ENCODE measurements around the gene TRANK1. TPM values are rescaled to one million over a fixed set of nuclear protein-coding genes. Genes with fewer than 3 reads are reported as not detected.
"Not testable (repeated sequence)": the region's sequence is repeated elsewhere in the genome, so short reads cannot be mapped to it uniquely, and the experiment has no call there.

The TRANK1 gene
- polyA plus RNA-seq (ENCODE audit: insufficient read length in 4 of 4), result 1 to 10 TPM; 6.4 to 8.4 (median 7.0) TPM

DNA sequence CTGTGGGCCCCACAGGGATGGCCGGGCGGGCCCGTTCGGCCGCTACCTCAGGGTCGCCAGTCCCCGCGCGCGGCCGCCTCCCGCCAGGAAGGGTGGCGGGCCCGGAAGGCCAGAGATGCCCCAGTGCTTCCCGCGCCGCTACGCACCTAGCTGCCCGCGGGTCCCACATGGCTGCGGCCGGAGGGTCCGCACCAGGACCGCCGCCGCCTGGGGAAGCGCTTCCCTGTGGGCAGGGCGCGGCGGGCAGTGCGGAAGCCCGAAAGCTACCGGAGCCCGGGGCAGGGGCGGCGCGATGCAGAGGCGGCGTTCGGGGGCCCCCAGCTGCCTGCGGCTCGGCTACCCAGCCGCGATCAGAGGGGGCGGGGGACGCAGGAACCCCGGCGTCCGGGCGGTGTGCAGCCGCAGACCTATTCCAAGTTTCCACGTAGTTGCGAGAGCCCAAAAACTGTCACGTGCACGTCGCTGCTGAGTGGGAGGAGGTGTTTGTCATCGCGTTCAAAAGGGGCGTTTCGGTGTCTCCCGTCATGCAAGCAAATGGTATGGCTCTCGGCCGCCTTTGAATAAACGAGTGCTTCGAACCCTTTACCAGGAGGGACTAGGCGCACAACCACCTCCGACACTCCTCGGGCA is at the start of gene TRANK1:
Gene TRANK1, minus strand, starts transcription at position 414 of the 630 bp plus-strand sequence. Its CDS starts 245 bp downstream, at position 169.
- peak in 1 of 4 donors; percentile 50 for DNase-seq (ENCODE audit: low read depth in 4 of 4, low spot score in 3 of 4)

DNA sequence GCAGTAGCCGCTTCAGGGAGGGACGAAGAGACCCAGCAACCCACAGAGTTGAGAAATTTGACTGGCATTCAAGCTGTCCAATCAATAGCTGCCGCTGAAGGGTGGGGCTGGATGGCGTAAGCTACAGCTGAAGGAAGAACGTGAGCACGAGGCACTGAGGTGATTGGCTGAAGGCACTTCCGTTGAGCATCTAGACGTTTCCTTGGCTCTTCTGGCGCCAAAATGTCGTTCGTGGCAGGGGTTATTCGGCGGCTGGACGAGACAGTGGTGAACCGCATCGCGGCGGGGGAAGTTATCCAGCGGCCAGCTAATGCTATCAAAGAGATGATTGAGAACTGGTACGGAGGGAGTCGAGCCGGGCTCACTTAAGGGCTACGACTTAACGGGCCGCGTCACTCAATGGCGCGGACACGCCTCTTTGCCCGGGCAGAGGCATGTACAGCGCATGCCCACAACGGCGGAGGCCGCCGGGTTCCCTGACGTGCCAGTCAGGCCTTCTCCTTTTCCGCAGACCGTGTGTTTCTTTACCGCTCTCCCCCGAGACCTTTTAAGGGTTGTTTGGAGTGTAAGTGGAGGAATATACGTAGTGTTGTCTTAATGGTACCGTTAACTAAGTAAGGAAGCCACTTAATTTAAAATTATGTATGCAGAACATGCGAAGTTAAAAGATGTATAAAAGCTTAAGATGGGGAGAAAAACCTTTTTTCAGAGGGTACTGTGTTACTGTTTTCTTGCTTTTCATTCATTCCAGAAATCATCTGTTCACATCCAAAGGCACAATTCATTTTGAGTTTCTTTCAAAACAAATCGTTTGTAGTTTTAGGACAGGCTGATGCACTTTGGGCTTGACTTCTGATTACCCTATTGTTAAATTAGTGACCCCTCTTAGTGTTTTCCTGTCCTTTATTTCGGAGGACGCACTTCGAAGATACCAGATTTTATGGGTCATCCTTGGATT is 48.8 kb upstream of the TRANK1 start, which contains the start of gene MLH1:
Gene MLH1, plus strand, starts transcription at position 193 of the 958 bp plus-strand sequence. Its CDS starts 30 bp downstream, at position 223.
- peak; percentile 100 for DNase-seq (ENCODE audit: low read depth in 4 of 4, low spot score in 3 of 4)

DNA sequence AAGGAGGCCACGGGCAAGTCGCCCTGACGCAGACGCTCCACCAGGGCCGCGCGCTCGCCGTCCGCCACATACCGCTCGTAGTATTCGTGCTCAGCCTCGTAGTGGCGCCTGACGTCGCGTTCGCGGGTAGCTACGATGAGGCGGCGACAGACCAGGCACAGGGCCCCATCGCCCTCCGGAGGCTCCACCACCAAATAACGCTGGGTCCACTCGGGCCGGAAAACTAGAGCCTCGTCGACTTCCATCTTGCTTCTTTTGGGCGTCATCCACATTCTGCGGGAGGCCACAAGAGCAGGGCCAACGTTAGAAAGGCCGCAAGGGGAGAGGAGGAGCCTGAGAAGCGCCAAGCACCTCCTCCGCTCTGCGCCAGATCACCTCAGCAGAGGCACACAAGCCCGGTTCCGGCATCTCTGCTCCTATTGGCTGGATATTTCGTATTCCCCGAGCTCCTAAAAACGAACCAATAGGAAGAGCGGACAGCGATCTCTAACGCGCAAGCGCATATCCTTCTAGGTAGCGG is 48.0 kb upstream of the TRANK1 start, which contains the start of gene EPM2AIP1:
Gene EPM2AIP1, minus strand, starts transcription at position 326 of the 520 bp plus-strand sequence. Its CDS starts 54 bp downstream, at position 272.
- DNase-seq (ENCODE audit: low read depth in 4 of 4, low spot score in 3 of 4), result no peak

DNA sequence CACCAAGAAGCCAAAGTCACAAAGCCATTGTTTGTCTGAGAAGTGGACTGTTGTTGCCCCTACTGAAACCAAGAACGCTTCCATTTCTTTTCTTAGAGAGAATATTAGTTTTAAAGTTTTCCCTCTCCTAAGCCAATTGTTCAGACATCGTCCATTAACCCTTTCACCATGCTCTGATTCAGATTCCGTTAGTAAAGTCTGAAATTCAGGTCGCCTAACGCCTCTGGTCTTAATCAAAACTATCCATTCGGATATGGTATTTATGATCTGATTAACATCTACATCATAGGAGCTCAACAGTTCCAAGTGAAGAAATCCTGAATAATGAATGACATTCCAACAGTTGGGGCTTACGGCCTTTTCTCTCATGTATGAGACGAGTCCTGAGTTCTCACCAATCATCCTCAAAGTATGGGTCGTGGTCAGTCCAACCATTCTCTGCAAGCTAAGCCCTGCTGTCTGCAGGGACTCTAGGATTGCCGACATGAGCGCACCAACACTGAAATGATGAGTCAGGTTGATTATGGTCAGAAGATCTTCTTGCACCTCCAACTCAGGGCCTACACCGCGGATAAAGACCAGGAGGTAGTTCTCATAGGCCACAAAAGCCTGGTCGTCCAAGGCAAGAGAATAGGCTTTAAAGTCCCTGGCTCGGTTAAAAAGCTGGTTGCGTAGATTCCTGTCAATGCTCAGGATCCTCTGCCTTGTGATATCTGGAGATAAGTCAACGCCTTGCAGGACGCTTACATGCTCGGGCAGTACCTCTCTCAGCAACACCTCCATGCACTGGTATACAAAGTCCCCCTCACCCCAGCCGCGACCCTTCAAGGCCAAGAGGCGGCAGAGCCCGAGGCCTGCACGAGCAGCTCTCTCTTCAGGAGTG is 47.3 kb upstream of the TRANK1 start:
- DNase-seq (ENCODE audit: low read depth in 4 of 4, low spot score in 3 of 4), result peak in 3 of 4 donors; percentile 22 to 55 (median 40)

DNA sequence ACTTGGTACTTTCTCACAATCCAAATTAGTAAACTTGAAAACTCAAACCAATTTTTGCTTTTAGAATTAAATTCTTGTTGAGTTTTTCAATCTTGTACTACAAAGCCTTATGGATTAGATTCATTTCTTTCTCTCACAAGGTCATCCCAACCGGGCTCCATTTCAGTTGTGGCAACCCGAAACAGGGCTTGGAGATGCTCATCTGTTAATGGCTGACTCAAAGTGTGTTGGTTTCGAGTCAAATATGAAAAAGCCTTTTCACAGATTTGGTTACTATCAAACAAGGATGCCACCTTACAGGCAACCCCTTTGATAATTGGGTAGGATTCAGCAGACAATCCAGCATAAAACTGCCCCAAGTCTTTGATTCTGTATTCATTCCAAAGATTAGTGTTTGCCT is 46.3 kb upstream of the TRANK1 start:
- no peak for DNase-seq (ENCODE audit: low read depth in 4 of 4, low spot score in 3 of 4)

DNA sequence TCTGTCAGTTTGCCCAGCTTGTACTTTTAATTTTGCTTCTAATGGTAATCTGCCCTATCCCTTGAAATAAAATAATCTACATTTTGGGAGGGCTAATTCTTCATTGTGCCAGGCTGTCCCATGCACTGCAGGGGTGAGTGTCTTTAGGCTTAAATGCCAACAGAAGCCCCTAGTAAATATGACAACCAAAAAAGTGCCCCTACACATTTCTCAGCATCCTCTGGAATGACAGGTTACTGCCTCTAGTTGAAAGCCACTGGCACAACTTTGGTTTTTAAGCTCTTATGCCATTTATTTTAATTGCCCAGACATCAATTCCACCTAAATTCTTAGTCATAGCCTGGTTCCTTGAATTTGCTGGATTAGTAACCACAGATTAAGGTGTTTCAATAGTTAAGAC is 44.7 kb upstream of the TRANK1 start:
- no peak for DNase-seq (ENCODE audit: low read depth in 4 of 4, low spot score in 3 of 4)

DNA sequence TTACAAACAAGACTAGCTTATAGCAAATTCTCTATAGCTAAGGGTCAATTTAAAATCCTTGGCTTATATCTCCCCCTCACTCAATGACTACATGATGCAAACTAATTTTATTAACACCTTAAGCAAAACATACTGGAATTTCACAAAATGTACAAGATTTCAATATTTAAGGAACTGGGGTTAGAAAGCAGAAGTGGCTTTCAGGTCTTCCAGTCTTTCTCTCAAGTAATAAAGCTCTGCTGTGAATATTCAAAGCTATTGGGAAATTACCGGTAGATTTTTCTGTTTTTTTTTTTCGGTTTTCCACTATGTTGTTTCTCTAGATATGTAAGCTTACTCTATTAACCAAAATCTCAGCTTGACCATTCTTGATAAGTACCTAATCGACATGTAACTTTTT is 44.2 kb upstream of the TRANK1 start:
- no peak for DNase-seq (ENCODE audit: low read depth in 4 of 4, low spot score in 3 of 4)

DNA sequence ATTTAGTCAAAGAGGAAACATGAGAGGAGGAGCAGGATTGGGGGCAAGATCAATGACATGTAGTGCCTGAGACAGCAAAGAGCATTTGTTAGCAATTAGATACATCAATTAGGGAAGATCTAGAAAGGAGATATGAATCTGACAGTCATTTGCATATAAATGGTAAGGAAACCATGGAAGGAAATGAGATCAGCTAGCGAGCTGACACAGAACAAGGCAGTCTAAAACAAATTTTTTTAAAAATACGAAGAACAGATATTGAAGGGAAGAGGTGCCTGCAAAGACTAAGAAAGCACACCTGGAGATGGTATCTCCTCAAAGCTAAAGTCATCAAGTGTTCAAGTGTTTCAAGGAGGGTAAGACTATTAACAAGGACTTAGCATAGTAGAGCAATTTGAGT is 43.5 kb upstream of the TRANK1 start:
- no peak for DNase-seq (ENCODE audit: low read depth in 4 of 4, low spot score in 3 of 4)

DNA sequence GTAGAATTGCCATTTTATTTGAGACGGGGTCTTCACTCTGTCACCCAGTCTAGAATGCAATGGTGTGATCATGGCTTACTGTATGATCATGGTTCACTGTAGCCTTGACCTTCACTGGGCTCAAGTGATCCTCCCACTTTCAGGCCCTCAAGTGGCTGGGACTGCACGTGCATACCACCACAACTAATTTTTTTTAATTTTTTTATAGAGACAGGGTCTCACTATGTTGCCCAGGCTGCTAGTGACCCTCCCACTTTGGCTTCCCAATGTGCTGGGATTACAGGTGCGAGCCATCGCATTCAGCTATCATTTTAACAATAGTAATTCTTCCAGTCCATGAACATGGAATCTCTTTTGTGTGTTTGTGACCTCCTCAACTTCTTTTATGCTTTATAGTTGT is 36.2 kb upstream of the TRANK1 start:
- DNase-seq (ENCODE audit: low read depth in 4 of 4, low spot score in 3 of 4), result no peak

DNA sequence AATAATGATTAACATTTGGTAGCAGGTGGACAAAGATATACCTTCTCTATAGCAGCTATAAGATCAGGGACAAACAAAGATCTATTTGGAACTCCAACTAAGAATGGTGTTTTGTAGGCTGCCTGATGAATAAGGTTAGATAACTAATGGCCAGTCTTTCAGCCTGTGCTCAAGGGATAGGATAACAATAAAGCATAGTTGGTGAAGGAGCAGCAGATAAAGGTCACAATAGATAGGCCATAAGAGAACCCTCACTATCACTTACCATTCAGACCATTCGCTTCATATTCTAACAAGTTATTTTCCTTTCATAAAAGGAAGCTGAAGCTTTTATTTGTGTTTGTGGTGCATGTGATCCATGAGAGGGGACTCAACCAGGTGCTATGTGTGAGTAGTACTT is 28.3 kb upstream of the TRANK1 start:
- no peak for DNase-seq (ENCODE audit: low read depth in 4 of 4, low spot score in 3 of 4)

DNA sequence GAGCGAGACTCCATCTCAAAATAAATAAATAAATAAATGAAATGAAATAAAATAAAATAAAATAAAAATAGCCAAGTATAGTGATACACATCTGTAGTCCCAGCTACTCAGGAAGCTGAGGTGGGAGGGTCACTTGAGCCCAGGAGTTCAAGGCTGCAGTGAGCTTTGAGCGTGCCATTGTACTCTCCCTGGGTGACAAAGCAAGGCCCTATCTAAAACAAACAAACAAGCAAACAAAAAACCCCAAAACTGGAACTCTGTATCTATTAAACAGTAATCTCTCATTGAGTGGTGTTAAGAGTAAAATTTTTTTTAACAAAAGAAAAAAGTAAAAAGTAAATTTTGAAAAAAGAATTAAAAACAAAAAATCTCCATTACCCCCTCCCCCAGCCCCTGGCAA is 27.3 kb upstream of the TRANK1 start:
- DNase-seq (ENCODE audit: low read depth in 4 of 4, low spot score in 3 of 4), result no peak

DNA sequence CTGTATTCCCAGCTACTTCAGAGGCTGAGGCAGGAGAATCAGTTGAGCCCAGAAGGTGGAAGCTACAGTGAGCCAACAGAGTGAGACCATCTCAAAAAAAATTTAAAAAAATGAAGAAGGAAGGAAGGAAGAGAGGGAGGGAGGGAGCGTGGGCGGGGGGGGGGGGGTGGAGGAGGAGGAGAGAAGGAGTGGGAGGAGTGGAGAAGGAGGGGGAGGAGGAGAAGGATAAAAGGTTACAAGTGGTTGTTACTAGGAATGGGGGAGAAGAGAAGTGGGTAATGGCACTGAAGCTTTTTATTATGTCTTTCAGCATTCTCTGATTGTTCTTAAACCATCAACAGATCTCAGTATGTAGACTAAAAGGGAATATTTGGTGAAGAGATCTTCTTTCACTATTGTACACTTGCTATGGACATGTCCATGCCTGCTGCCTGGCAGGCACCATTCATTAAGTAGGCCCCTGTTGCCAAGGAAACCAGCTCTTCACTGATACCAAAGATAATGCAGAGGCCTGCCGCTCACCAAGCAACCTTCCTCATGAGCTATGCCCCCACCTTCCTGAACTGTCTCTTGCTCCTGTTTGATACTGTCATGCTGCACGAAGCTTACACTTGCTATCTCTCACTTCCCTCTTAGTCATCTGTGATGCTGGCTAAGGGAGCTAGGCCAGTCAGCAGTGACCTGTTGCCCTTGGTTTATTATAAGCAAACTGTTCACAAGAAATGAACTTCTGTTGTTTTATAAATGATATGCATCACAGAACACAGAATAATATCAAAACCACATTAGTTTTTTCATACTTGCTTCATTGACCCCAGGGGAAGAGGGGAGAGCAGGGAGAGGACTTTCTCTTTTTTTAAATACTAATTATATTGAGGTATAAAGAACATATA is 24.9 kb upstream of the TRANK1 start:
- no peak for DNase-seq (ENCODE audit: low read depth in 4 of 4, low spot score in 3 of 4)

DNA sequence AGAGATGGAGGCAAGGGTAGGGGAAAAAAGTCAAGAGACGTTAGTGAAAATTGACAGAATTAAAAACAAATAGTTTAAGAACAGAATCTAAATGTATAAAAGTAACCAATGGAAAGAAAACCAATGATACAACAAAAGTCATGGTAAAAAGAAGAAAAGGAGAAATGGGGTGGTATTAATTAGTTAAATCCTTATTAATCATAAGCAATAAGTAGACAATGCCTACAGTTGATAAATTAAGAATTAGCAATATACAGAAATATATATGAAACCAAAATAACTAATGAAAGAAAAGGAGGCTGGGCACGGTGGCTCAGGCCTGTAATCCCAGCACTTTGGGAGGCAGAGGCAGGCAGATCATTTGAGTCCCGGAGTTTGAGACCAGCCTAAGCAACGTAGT is 24.2 kb upstream of the TRANK1 start:
- DNase-seq (ENCODE audit: low read depth in 4 of 4, low spot score in 3 of 4), result no peak

DNA sequence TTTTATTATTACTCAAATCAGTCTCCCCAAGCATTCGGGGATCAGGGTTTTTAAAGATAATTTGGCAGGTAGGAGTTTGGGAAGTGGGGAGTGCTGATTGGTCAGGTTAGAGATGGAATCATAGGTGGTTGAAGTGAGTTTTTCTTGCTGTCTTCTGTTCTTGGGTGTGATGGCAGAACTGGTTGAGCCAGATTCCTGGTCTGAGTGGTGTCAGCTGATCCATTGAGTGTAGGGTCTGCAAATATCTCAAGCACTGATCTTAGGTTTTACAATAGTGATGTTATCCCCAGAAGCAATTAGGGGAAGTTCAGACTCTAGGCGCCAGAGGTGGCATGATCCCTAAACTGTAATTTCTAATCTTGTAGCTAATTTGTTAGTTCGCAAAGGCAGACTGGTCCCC is 20.6 kb upstream of the TRANK1 start:
- DNase-seq (ENCODE audit: low read depth in 4 of 4, low spot score in 3 of 4), result no peak

DNA sequence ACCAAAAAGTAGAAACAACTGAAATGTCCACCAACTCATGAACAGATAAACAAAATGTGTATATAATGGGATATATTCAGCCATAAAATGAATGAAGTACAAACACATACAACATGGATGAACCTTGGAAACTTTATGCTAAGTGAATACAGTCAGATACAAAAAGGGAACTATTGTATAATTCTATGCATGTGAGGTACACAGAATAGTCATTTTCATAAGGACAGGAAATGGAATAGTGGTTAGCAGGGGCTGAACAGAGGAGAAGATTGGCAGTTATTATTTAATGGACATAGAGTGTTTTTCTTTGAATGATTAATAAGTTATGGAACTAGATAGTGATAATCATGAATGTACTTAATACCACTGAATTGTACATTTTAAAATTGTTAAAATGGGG is 20.0 kb upstream of the TRANK1 start:
- no peak for DNase-seq (ENCODE audit: low read depth in 4 of 4, low spot score in 3 of 4)

DNA sequence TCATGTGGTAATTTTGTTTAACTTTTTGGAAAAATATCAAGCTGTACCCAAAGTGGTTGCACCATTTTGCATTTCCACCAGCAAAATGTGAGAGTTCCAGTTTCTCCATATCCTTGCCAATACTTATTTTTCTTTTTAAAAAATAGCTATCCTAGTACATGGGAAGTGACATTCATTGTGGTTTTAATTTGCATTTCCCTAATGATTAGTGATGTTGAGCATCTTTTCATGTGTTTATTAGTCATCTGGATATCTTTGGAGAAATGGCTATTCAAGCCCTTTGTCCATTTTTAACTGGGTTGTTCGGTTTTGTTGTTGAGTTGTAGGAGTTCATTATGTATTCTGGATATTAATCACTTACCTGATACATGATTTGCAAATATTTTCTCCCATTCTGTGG is 19.5 kb upstream of the TRANK1 start:
- no peak for DNase-seq (ENCODE audit: low read depth in 4 of 4, low spot score in 3 of 4)

DNA sequence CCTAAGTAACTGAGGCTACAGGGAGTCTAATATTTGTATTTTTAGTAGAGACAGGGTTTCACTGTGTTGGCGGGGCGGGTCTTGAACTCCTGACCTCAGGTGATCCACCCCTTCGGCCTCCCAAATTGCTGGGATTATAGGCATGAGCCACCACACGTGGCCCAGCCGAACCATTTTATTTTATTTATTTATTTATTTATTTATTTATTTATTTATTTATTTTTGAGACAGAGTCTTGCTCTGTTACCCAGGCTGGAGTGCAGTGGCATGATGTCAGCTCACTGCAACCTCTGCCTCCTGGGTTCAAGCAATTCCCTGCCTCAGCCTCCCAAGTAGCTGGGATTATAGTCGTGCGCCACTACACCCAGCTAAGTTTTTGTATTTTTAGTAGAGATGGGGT is 18.2 kb upstream of the TRANK1 start:
- not testable (repeated sequence) for DNase-seq (ENCODE audit: low read depth in 4 of 4, low spot score in 3 of 4)

DNA sequence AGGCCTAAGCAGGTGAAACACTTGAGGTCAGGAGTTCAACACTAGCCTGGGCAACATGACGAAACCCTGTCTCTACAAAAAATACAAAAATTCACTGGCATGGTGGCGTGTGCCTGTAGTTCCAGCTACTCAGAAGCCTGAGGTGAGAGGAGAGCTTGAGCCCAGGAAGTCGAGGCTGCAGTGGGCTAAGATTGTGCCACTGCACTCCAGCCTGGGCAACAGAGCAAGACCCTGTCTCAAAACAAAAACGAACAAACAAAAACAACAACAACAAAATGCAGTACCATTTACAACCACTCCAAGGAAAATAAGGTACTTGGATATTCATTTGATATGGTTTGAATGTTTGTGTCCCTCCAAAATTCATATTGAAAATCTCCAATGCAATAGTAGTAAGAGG is 15.6 kb upstream of the TRANK1 start:
- DNase-seq (ENCODE audit: low read depth in 4 of 4, low spot score in 3 of 4), result no peak

DNA sequence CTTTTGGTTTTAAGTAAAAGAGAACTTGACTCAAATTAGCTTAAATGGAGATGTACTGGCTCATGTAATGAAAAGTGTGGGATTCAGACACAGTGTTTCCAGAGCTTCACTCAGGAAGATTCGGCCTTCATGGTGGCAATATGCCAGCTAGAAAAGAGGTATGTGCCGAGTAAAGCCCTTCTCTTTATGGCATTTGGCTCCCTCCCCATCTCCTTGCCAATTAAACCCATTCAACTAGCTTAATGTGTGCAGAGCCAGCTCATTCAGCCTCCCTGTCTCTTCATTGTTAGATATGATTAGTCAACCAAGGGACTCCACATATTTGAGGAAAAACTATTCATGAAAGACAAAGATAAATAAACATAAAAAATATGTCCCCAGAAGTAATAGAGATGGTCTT is 15.0 kb upstream of the TRANK1 start:
- DNase-seq (ENCODE audit: low read depth in 4 of 4, low spot score in 3 of 4), result no peak

All from right renal pelvis (tissue), 4 donors.